ENCODE data around the gene CLCN1.

Gene CLCN1

GRCh38 chr7:143334244-143334643 lies 18.3 kb downstream of the CLCN1 start:
- DNase-seq (ENCODE audit: low read depth): no peak

- DNase-seq (ENCODE audit: low read depth): no peak
Measured at GRCh38 chr7:143337216-143337615, 21.3 kb downstream of the CLCN1 start.

- DNase-seq (ENCODE audit: low read depth): no peak
Measured at GRCh38 chr7:143341842-143342241, 25.9 kb downstream of the CLCN1 start.

GRCh38 chr7:143343596-143343995 lies 27.7 kb downstream of the CLCN1 start:
- DNase-seq (ENCODE audit: low read depth): no peak

GRCh38 chr7:143345428-143345900 lies 29.6 kb downstream of the CLCN1 start:
- no peak for DNase-seq (ENCODE audit: low read depth)

GRCh38 chr7:143346018-143346417 lies 30.1 kb downstream of the CLCN1 start:
- no peak for DNase-seq (ENCODE audit: low read depth)

- no peak for DNase-seq (ENCODE audit: low read depth)
Measured at GRCh38 chr7:143347950-143348349, 32.0 kb downstream of the CLCN1 start.

- DNase-seq (ENCODE audit: low read depth): no peak
Measured at GRCh38 chr7:143351060-143351459, 35.1 kb downstream of the CLCN1 start.

GRCh38 chr7:143351574-143351973 lies 35.7 kb downstream of the CLCN1 start:
- DNase-seq (ENCODE audit: low read depth): no peak

- no peak for DNase-seq (ENCODE audit: low read depth)
Measured at GRCh38 chr7:143352531-143353002, 36.7 kb downstream of the CLCN1 start.

- no peak for DNase-seq (ENCODE audit: low read depth)
Measured at GRCh38 chr7:143354376-143354775, 38.5 kb downstream of the CLCN1 start.

GRCh38 chr7:143354965-143355364 lies 39.1 kb downstream of the CLCN1 start:
- DNase-seq (ENCODE audit: low read depth): no peak

GRCh38 chr7:143355450-143356385 lies 39.8 kb downstream of the CLCN1 start:
- DNase-seq (ENCODE audit: low read depth): no peak

- no peak for DNase-seq (ENCODE audit: low read depth)
Measured at GRCh38 chr7:143356414-143357050, 40.6 kb downstream of the CLCN1 start.

- DNase-seq (ENCODE audit: low read depth): no peak
Measured at GRCh38 chr7:143358626-143359025, 42.7 kb downstream of the CLCN1 start.

- DNase-seq (ENCODE audit: low read depth): no peak
Measured at GRCh38 chr7:143359771-143360353, 44.0 kb downstream of the CLCN1 start.

- no peak for DNase-seq (ENCODE audit: low read depth)
Measured at GRCh38 chr7:143360788-143361551, 45.1 kb downstream of the CLCN1 start.

- DNase-seq (ENCODE audit: low read depth): no peak
Measured at GRCh38 chr7:143361552-143362130, 45.7 kb downstream of the CLCN1 start.

- no peak for DNase-seq (ENCODE audit: low read depth)
Measured at GRCh38 chr7:143362131-143363015, 46.5 kb downstream of the CLCN1 start, which contains the start of gene FAM131B. Gene FAM131B (minus strand): TSS chr7:143362713. CDS start chr7:143362603, 110 bp downstream.

All from GM04503 (cell line).